Skeletal muscle satellite cell (primary cell): ENCODE measurements around the gene DCAF17.
"Not testable (repeated sequence)": the region's sequence is repeated elsewhere in the genome, so short reads cannot be mapped to it uniquely, and the experiment has no call there.

Experiments
- H3K27me3 ChIP-seq: 2 replicates; pipeline ENCODE4 v1.7.0; 2013; ENCODE audit warnings: low read length; ENCODE audit not compliant: control insufficient read depth, insufficient read depth
- H3K36me3 ChIP-seq: 2 replicates; pipeline ENCODE4 v1.7.0; 2013; ENCODE audit warnings: mild to moderate bottlenecking, control low read depth, low read length; ENCODE audit not compliant: insufficient read depth
- H3K4me1 ChIP-seq: 2 replicates; pipeline ENCODE4 v1.7.0; 2013; ENCODE audit warnings: low read length; ENCODE audit not compliant: control insufficient read depth, insufficient read depth
- H3K4me2 ChIP-seq: 2 replicates; pipeline ENCODE4 v1.7.0; 2013; ENCODE audit warnings: mild to moderate bottlenecking, low read length
- H3K4me3 ChIP-seq: 2 replicates; pipeline ENCODE4 v1.7.0; 2013; ENCODE audit warnings: low read length
- H3K9ac ChIP-seq: 2 replicates; pipeline ENCODE4 v1.7.0; 2013; ENCODE audit warnings: mild to moderate bottlenecking, low read depth, low read length, moderate library complexity
- H3K9me3 ChIP-seq: replicated peaks from 2 replicates; pipeline ENCODE4 v1.7.0; 2013; ENCODE audit warnings: mild to moderate bottlenecking, control low read depth, low read length

The DCAF17 gene

GRCh38 chr2:171521361-171522051 is 87.5 kb downstream of the DCAF17 start:
- Histone ChIP-seq H3K9me3 (no peaks in the 10 kb centered on the region), H3K4me2 (peak overlapping the region; percentile 91), H3K4me3 (peak overlapping the region; percentile 99), H3K9ac (peak overlapping the region; percentile 89), H3K36me3 (no peaks in the 10 kb centered on the region), H3K27me3 (no peaks in the 10 kb centered on the region), H3K4me1 (peaks cover 18% of the 10 kb centered on the region)

- Histone ChIP-seq H3K27me3 (no peaks in the 10 kb centered on the region), H3K4me1 (peaks cover 18% of the 10 kb centered on the region), H3K4me2 (peak within 1 kb of the TSS; percentile 91), H3K36me3 (no peaks in the 10 kb centered on the region), H3K4me3 (peak within 1 kb of the TSS; percentile 99), H3K9ac (peak within 1 kb of the TSS; percentile 89), H3K9me3 (no peaks in the 10 kb centered on the region)
Measured at GRCh38 chr2:171522052-171522787, 88.2 kb downstream of the DCAF17 start, which contains the start of gene CYBRD1. Gene CYBRD1 (plus strand): TSS chr2:171522474. CDS start chr2:171522546, 72 bp downstream.

GRCh38 chr2:171522788-171523087 is 88.7 kb downstream of the DCAF17 start:
- Histone ChIP-seq H3K4me2 (peak overlapping the region; percentile 91), H3K36me3 (no peaks in the 10 kb centered on the region), H3K9ac (peak overlapping the region; percentile 89), H3K27me3 (no peaks in the 10 kb centered on the region), H3K4me3 (peak overlapping the region; percentile 99), H3K4me1 (peaks cover 18% of the 10 kb centered on the region), H3K9me3 (no peaks in the 10 kb centered on the region)

GRCh38 chr2:171523088-171524017 is 89.3 kb downstream of the DCAF17 start:
- Histone ChIP-seq H3K36me3 (no peaks in the 10 kb centered on the region), H3K4me1 (peaks cover 18% of the 10 kb centered on the region), H3K4me2 (peak overlapping the region; percentile 91), H3K4me3 (peak overlapping the region; percentile 99), H3K9me3 (no peaks in the 10 kb centered on the region), H3K27me3 (no peaks in the 10 kb centered on the region), H3K9ac (peak overlapping the region; percentile 89)

- Histone ChIP-seq H3K9ac (peak overlapping the region; percentile 89), H3K4me2 (peak overlapping the region; percentile 91), H3K4me1 (peaks cover 18% of the 10 kb centered on the region), H3K4me3 (peak overlapping the region; percentile 99), H3K36me3 (no peaks in the 10 kb centered on the region), H3K9me3 (no peaks in the 10 kb centered on the region), H3K27me3 (no peaks in the 10 kb centered on the region)
Measured at GRCh38 chr2:171524018-171524401, 90.0 kb downstream of the DCAF17 start.

- Histone ChIP-seq H3K4me1 (peaks cover 25% of the 10 kb centered on the region), H3K4me2 (peak overlapping the region; percentile 71), H3K36me3 (no peaks in the 10 kb centered on the region)
Measured at GRCh38 chr2:171529914-171530313, 95.9 kb downstream of the DCAF17 start.

GRCh38 chr2:171530378-171530777 is 96.4 kb downstream of the DCAF17 start:
- Histone ChIP-seq H3K4me2 (peak overlapping the region; percentile 71), H3K4me3 (no peak overlapping the region), H3K27me3 (no peaks in the 10 kb centered on the region), H3K9me3 (no peaks in the 10 kb centered on the region), H3K9ac (no peak overlapping the region), H3K36me3 (no peaks in the 10 kb centered on the region), H3K4me1 (peaks cover 25% of the 10 kb centered on the region)

More at GRCh38 chr2:171529914-171530313, 95.9 kb downstream of the DCAF17 start:
- Histone ChIP-seq H3K9ac (no peak overlapping the region), H3K9me3 (no peaks in the 10 kb centered on the region), H3K4me3 (no peak overlapping the region), H3K27me3 (no peaks in the 10 kb centered on the region)

GRCh38 chr2:171530859-171531258 is 96.8 kb downstream of the DCAF17 start:
- H3K27me3 ChIP-seq, H3K9me3 ChIP-seq, H3K36me3 ChIP-seq: not testable (repeated sequence)
- Histone ChIP-seq H3K4me2 (peak overlapping the region; percentile 71), H3K4me1 (peaks cover 25% of the 10 kb centered on the region), H3K4me3 (peak overlapping the region; percentile 45), H3K9ac (peak overlapping the region; percentile 19)

- Histone ChIP-seq H3K9ac (peak overlapping the region; percentile 73), H3K4me1 (peaks cover 25% of the 10 kb centered on the region), H3K27me3 (no peaks in the 10 kb centered on the region), H3K4me2 (peak overlapping the region; percentile 71), H3K36me3 (no peaks in the 10 kb centered on the region), H3K9me3 (no peaks in the 10 kb centered on the region), H3K4me3 (peak overlapping the region; percentile 45)
Measured at GRCh38 chr2:171531291-171531690, 97.3 kb downstream of the DCAF17 start.

GRCh38 chr2:171531836-171532450 is 97.9 kb downstream of the DCAF17 start:
- H3K36me3 ChIP-seq: no peaks in the 10 kb centered on the region
- H3K4me1 ChIP-seq: peaks cover 25% of the 10 kb centered on the region
- no peaks in the 10 kb centered on the region for H3K9me3 ChIP-seq
- peak overlapping the region; percentile 73 for H3K9ac ChIP-seq
- peak overlapping the region; percentile 45 for H3K4me3 ChIP-seq
- H3K27me3 ChIP-seq: no peaks in the 10 kb centered on the region
- H3K4me2 ChIP-seq: peak overlapping the region; percentile 71

GRCh38 chr2:171533331-171533730 is 99.3 kb downstream of the DCAF17 start:
- H3K36me3 ChIP-seq: no peaks in the 10 kb centered on the region
- H3K27me3 ChIP-seq: no peaks in the 10 kb centered on the region
- H3K9ac ChIP-seq: no peak overlapping the region
- peaks cover 25% of the 10 kb centered on the region for H3K4me1 ChIP-seq
- H3K4me2 ChIP-seq: no peak overlapping the region
- H3K4me3 ChIP-seq: no peak overlapping the region
- H3K9me3 ChIP-seq: no peaks in the 10 kb centered on the region
